HCT116 (cell line): ENCODE data around the gene OBSL1. TPM values are rescaled to one million over a fixed set of nuclear protein-coding genes. Genes with fewer than 3 reads are reported as not detected.

Experiments
- ATAC-seq: fragments of 200-7000 bp; cut with Tn5 transposase; 2 replicates; pipeline ENCODE4 v1.9.1; 2020; ENCODE audit warnings: mild to moderate bottlenecking, moderate library complexity
- BruUV-seq: library from RNA; stranded (reverse); fragments of 400-500 nt; replicated peaks from 2 replicates; lab custom pipeline; 2021; lab: Mats Ljungman, UMichigan
- CTCF ChIA-PET: fragments of 300-600 bp; sonication (Branson Sonifier 250); formaldehyde crosslinking; loops from one replicate; lab custom pipeline; 2021; ENCODE audit warnings: antibody characterized with exemption; lab: Charles Lee
- POLR2A ChIA-PET: fragments of 300-600, 350-600 bp; sonication (Branson Sonifier 250); formaldehyde crosslinking; loops from one replicate; lab custom pipeline; 2021; ENCODE audit warnings: antibody characterized with exemption; lab: Charles Lee
- RAD21 ChIA-PET, 2 experiments: fragments of 300-600 bp; sonication (Branson Sonifier 250); formaldehyde crosslinking; loops; one replicate each; lab custom pipeline; 2023; ENCODE audit warnings: low total read pairs in 2 of 2; ENCODE audit not compliant: uncharacterized antibody in 2 of 2, unreplicated experiment in 2 of 2, low non-redundant PET in 1 of 2; lab: Charles Lee
- DNase-seq: peaks from one replicate; pipeline ENCODE4 v3.0.0-alpha.2; 2010; ENCODE audit warnings: low read depth, low spot score
- H2AFZ ChIP-seq: fragments of 200-600 bp; shearing (Covaris generic), sonication (generic); 2 replicates; pipeline ENCODE4 v1.6.1; 2017; ENCODE audit warnings: low read depth, mixed run types, mixed read lengths, antibody characterized with exemption, low read length; ENCODE audit not compliant: poor library complexity, severe bottlenecking
- H3K27ac ChIP-seq: 2 replicates; pipeline ENCODE4 v1.5.1; 2012; ENCODE audit warnings: low read depth, low read length
- H3K27me3 ChIP-seq: fragments of 200-600 bp; sonication (generic); 2 replicates; pipeline ENCODE4 v1.6.1; 2016; ENCODE audit warnings: mixed run types, low read length, mixed read lengths; ENCODE audit not compliant: insufficient read depth
- H3K36me3 ChIP-seq, 2 experiments: fragments of 200-500 bp in 1 of 2; fragments of 200-600 bp in 1 of 2; sonication (Bioruptor generic) in 1 of 2; sonication (generic) in 1 of 2; 2 replicates each; pipeline versions ENCODE4 v1.5.1 to v1.6.1; 2014 to 2016; ENCODE audit warnings: low read length in 2 of 2, inconsistent platforms in 1 of 2, mixed read lengths in 1 of 2, mixed run types in 1 of 2; ENCODE audit not compliant: insufficient read depth in 2 of 2, control insufficient read depth in 1 of 2
- H3K4me1 ChIP-seq, 2 experiments: fragments of 200-600 bp in 1 of 2; sonication (generic) in 1 of 2; 2 replicates each; pipeline versions ENCODE4 v1.5.1 to v1.6.1; 2012 to 2017; ENCODE audit warnings: low read length in 2 of 2, inconsistent platforms in 1 of 2, mild to moderate bottlenecking in 1 of 2, mixed read lengths in 1 of 2, mixed run types in 1 of 2, moderate library complexity in 1 of 2; ENCODE audit not compliant: insufficient read depth in 2 of 2, control insufficient read depth in 1 of 2
- H3K4me2 ChIP-seq: fragments of 200-600 bp; sonication (generic); 2 replicates; pipeline ENCODE4 v1.6.1; 2017; ENCODE audit warnings: mixed run types, low read length, mixed read lengths
- H3K4me3 ChIP-seq, 2 experiments: fragments of 200-600 bp in 1 of 2; sonication (generic) in 1 of 2; replicated peaks in 1 of 2; 2 replicates each; pipeline ENCODE4 v1.5.1; 2011 to 2016; ENCODE audit warnings: low read length in 2 of 2, control low read depth in 1 of 2, low read depth in 1 of 2, mild to moderate bottlenecking in 1 of 2, mixed read lengths in 1 of 2, mixed run types in 1 of 2
- H3K79me2 ChIP-seq: fragments of 200-600 bp; sonication (generic); 2 replicates; pipeline ENCODE4 v1.6.1; 2017; ENCODE audit warnings: mild to moderate bottlenecking, mixed run types, low read length, moderate library complexity, mixed read lengths; ENCODE audit not compliant: insufficient read depth
- H3K9ac ChIP-seq: fragments of 200-600 bp; sonication (generic); 2 replicates; pipeline ENCODE4 v1.6.1; 2016; ENCODE audit warnings: low read length, mixed read lengths
- H3K9me2 ChIP-seq: fragments of 200-600 bp; sonication (generic), shearing (Covaris generic); 2 replicates; pipeline ENCODE4 v1.6.1; 2017; ENCODE audit warnings: mixed run types, mild to moderate bottlenecking, moderate library complexity; ENCODE audit not compliant: insufficient read depth
- H3K9me3 ChIP-seq, 2 experiments: fragments of 200-500 bp in 1 of 2; fragments of 200-600 bp in 1 of 2; sonication (Bioruptor generic) in 1 of 2; sonication (generic) in 1 of 2; 2 replicates each; pipeline ENCODE4 v1.6.1; 2014 to 2017; ENCODE audit warnings: low read length in 2 of 2, mixed read lengths in 2 of 2, inconsistent platforms in 1 of 2, low read depth in 1 of 2, mild to moderate bottlenecking in 1 of 2, mixed run types in 1 of 2, moderate library complexity in 1 of 2; ENCODE audit not compliant: control insufficient read depth in 1 of 2, insufficient read depth in 1 of 2
- H4K20me1 ChIP-seq: fragments of 200-600 bp; sonication (generic), shearing (Covaris generic); 2 replicates; pipeline ENCODE4 v1.6.1; 2017; ENCODE audit warnings: mixed run types, mild to moderate bottlenecking, moderate library complexity; ENCODE audit not compliant: insufficient read depth
- CBX3 ChIP-seq: IDR thresholded peaks from 2 replicates; pipeline ENCODE4 v1.6.1; 2012; ENCODE audit warnings: low read depth
- EGR1 ChIP-seq: IDR thresholded peaks from 2 replicates; pipeline ENCODE4 v1.6.1; 2012; ENCODE audit warnings: low read depth
- ELF1 ChIP-seq: IDR thresholded peaks from 2 replicates; pipeline ENCODE4 v1.6.1; 2012; ENCODE audit warnings: low read depth, borderline replicate concordance
- FOSL1 ChIP-seq: IDR thresholded peaks from 2 replicates; pipeline ENCODE4 v1.6.1; 2012; ENCODE audit warnings: low read depth
- POLR2A ChIP-seq: IDR thresholded peaks from 2 replicates; pipeline ENCODE4 v1.7.0; 2011; ENCODE audit warnings: borderline replicate concordance; ENCODE audit not compliant: insufficient read depth, insufficient read length; ENCODE audit errors: extremely low read depth
- POLR2AphosphoS5 ChIP-seq: IDR thresholded peaks from 2 replicates; pipeline ENCODE4 v1.6.1; 2011; ENCODE audit warnings: mild to moderate bottlenecking, low read depth, low read length, moderate library complexity
- RAD21 ChIP-seq: IDR thresholded peaks from 2 replicates; pipeline ENCODE4 v1.6.1; 2012; ENCODE audit warnings: low read depth, mild to moderate bottlenecking
- SIN3A ChIP-seq: IDR thresholded peaks from 2 replicates; pipeline ENCODE4 v1.6.1; 2012; ENCODE audit warnings: low read depth
- SRF ChIP-seq: IDR thresholded peaks from 2 replicates; pipeline ENCODE4 v1.6.1; 2012; ENCODE audit warnings: low read depth
- YY1 ChIP-seq: IDR thresholded peaks from 2 replicates; pipeline ENCODE4 v1.6.1; 2011; ENCODE audit warnings: low read length, low read depth, moderate library complexity, mild to moderate bottlenecking; ENCODE audit not compliant: insufficient replicate concordance; ENCODE audit errors: extremely low read depth
- ZFX ChIP-seq: fragments of 450-650 bp; IDR thresholded peaks from 2 replicates; pipeline ENCODE4 v1.6.1; 2017
- intact Hi-C: fragments of 100-400 bp; cut with micrococcal nuclease; formaldehyde crosslinking; loops from 2 replicates; pipeline ENCODE4 v1.10.0; 2022
- total RNA-seq: library from RNA; stranded (reverse); gene quantifications from one replicate; pipeline ENCODE4 v1.2.1, GENCODE V29; 2021; ENCODE audit not compliant: unreplicated experiment
- TF ChIP-seq, protein P1 (sequence below): IDR thresholded peaks from 2 replicates; pipeline ENCODE4 v1.6.1; 2012
- TF ChIP-seq, protein P2 (sequence below): IDR thresholded peaks from 2 replicates; pipeline ENCODE4 v1.6.1; 2011; ENCODE audit warnings: mild to moderate bottlenecking, low read length, moderate library complexity; ENCODE audit not compliant: insufficient replicate concordance; ENCODE audit errors: extremely low read depth
- TF ChIP-seq, protein P3 (sequence below): IDR thresholded peaks from 2 replicates; pipeline ENCODE4 v1.6.1; 2012
- TF ChIP-seq, protein P4 (sequence below): IDR thresholded peaks from 2 replicates; pipeline ENCODE4 v1.6.1; 2012; ENCODE audit warnings: low read depth
- TF ChIP-seq, protein P5 (sequence below), 3 experiments: fragments of 200-600 bp in 1 of 3; sonication (generic) in 1 of 3; IDR thresholded peaks in 2 of 3; conservative IDR thresholded peaks in 1 of 3; 2 replicates each; pipeline ENCODE4 v1.5.1; 2012 to 2017; ENCODE audit warnings: low read depth in 2 of 3, low read length in 2 of 3, antibody characterized with exemption in 1 of 3, borderline replicate concordance in 1 of 3, control low read depth in 1 of 3, mild to moderate bottlenecking in 1 of 3, mixed read lengths in 1 of 3, mixed run types in 1 of 3, moderate library complexity in 1 of 3; ENCODE audit not compliant: insufficient read depth in 1 of 3

OBSL1 gene
- total RNA-seq, 1 experiment from 2014 or later, result 45.2 TPM

DNA sequence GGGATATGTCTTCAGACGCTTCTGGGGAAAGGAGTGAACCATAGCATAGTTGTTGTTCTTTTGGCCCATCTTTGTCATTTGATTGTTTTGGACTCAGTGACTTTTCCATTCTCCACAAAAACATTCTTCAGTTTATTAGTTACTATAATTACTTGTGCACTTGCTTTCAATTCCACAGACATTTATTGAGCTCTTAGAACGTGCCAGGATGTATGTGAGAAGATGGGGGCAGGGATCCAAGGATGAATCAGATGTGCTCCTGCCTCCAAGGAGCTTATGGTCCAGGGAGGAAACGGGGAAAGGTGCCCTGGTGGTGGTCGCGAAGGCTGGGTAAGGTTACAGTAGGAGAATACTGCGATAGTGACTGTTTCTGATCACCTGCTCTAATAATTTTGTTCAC, 49.2 kb upstream of the OBSL1 start:
- ATAC-seq (no peak), DNase-seq (no peak)
- ChIA-PET POLR2A (interaction anchor here (0.7 kb wide), 1 partner anchor 33 kb away, joined by 5 read pairs; no protein-coding TSS in a partner anchor), CTCF (no interaction called here), RAD21 (no interaction called here)
- Histone ChIP-seq H3K36me3 (no peaks in the 10 kb centered on the region), H3K9me2 (no peaks in the 10 kb centered on the region), H3K79me2 (no peaks in the 10 kb centered on the region), H3K4me1 (no peaks in the 10 kb centered on the region), H3K9me3 (no peaks in the 10 kb centered on the region), H4K20me1 (no peaks in the 10 kb centered on the region), H3K9ac (no peak overlapping the region), H2AFZ (no peak overlapping the region), H3K27me3 (no peaks in the 10 kb centered on the region), H3K27ac (no peak overlapping the region), H3K4me2 (no peak overlapping the region), H3K4me3 (no peak overlapping the region)
- intact Hi-C loops, result no loop called here
- TF ChIP-seq ZFX, result no peak
- TF ChIP-seq POLR2AphosphoS5, result no peak
- TF ChIP-seq, protein P1, sequence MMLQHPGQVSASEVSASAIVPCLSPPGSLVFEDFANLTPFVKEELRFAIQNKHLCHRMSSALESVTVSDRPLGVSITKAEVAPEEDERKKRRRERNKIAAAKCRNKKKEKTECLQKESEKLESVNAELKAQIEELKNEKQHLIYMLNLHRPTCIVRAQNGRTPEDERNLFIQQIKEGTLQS, result no peak
- no peak for TF ChIP-seq YY1
- TF ChIP-seq, protein P2, sequence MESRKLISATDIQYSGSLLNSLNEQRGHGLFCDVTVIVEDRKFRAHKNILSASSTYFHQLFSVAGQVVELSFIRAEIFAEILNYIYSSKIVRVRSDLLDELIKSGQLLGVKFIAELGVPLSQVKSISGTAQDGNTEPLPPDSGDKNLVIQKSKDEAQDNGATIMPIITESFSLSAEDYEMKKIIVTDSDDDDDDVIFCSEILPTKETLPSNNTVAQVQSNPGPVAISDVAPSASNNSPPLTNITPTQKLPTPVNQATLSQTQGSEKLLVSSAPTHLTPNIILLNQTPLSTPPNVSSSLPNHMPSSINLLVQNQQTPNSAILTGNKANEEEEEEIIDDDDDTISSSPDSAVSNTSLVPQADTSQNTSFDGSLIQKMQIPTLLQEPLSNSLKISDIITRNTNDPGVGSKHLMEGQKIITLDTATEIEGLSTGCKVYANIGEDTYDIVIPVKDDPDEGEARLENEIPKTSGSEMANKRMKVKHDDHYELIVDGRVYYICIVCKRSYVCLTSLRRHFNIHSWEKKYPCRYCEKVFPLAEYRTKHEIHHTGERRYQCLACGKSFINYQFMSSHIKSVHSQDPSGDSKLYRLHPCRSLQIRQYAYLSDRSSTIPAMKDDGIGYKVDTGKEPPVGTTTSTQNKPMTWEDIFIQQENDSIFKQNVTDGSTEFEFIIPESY, result no peak
- no peak for TF ChIP-seq FOSL1
- no peak for TF ChIP-seq CBX3
- no peak for TF ChIP-seq EGR1
- TF ChIP-seq SIN3A, result no peak
- TF ChIP-seq, protein P3, sequence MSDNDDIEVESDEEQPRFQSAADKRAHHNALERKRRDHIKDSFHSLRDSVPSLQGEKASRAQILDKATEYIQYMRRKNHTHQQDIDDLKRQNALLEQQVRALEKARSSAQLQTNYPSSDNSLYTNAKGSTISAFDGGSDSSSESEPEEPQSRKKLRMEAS, result no peak
- TF ChIP-seq, protein P4, sequence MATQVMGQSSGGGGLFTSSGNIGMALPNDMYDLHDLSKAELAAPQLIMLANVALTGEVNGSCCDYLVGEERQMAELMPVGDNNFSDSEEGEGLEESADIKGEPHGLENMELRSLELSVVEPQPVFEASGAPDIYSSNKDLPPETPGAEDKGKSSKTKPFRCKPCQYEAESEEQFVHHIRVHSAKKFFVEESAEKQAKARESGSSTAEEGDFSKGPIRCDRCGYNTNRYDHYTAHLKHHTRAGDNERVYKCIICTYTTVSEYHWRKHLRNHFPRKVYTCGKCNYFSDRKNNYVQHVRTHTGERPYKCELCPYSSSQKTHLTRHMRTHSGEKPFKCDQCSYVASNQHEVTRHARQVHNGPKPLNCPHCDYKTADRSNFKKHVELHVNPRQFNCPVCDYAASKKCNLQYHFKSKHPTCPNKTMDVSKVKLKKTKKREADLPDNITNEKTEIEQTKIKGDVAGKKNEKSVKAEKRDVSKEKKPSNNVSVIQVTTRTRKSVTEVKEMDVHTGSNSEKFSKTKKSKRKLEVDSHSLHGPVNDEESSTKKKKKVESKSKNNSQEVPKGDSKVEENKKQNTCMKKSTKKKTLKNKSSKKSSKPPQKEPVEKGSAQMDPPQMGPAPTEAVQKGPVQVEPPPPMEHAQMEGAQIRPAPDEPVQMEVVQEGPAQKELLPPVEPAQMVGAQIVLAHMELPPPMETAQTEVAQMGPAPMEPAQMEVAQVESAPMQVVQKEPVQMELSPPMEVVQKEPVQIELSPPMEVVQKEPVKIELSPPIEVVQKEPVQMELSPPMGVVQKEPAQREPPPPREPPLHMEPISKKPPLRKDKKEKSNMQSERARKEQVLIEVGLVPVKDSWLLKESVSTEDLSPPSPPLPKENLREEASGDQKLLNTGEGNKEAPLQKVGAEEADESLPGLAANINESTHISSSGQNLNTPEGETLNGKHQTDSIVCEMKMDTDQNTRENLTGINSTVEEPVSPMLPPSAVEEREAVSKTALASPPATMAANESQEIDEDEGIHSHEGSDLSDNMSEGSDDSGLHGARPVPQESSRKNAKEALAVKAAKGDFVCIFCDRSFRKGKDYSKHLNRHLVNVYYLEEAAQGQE, result no peak
- no peak for TF ChIP-seq POLR2A
- no peak for TF ChIP-seq RAD21
- TF ChIP-seq SRF, result no peak
- no peak for TF ChIP-seq ELF1
- TF ChIP-seq, protein P5, sequence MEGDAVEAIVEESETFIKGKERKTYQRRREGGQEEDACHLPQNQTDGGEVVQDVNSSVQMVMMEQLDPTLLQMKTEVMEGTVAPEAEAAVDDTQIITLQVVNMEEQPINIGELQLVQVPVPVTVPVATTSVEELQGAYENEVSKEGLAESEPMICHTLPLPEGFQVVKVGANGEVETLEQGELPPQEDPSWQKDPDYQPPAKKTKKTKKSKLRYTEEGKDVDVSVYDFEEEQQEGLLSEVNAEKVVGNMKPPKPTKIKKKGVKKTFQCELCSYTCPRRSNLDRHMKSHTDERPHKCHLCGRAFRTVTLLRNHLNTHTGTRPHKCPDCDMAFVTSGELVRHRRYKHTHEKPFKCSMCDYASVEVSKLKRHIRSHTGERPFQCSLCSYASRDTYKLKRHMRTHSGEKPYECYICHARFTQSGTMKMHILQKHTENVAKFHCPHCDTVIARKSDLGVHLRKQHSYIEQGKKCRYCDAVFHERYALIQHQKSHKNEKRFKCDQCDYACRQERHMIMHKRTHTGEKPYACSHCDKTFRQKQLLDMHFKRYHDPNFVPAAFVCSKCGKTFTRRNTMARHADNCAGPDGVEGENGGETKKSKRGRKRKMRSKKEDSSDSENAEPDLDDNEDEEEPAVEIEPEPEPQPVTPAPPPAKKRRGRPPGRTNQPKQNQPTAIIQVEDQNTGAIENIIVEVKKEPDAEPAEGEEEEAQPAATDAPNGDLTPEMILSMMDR (IDR thresholded peaks at IDR 0.05 in 2 of 3, conservative IDR thresholded peaks at IDR 0.05 in 1 of 3; ENCODE audit: borderline replicate concordance in 1 of 3, insufficient read depth in 1 of 3, low read depth in 2 of 3, low read length in 2 of 3), result no peak
- BruUV-seq, result no TSS peak
